Liver (tissue), 9 donors: Measurements from ENCODE around the gene COG2. TPM values are rescaled to one million over a fixed set of nuclear protein-coding genes. Genes with fewer than 3 reads are reported as not detected.

Source experiments
- DNase-seq: peaks from one replicate; pipeline ENCODE4 v3.0.0-alpha.2; 2017; ENCODE audit warnings: low spot score
- H3K27ac ChIP-seq, 2 donors: one replicate each; pipeline ENCODE4 v1.7.0; 2013; ENCODE audit warnings: inconsistent platforms in 2 of 2, low read length in 2 of 2, control low read depth in 1 of 2, low read depth in 1 of 2, mild to moderate bottlenecking in 1 of 2
- H3K27me3 ChIP-seq, 4 donors: one replicate each; pipeline versions ENCODE4 v1.6.1 to v1.7.0; 2013; ENCODE audit warnings: low read length in 3 of 4, inconsistent platforms in 1 of 4, mild to moderate bottlenecking in 1 of 4, moderate library complexity in 1 of 4; ENCODE audit not compliant: control insufficient read depth in 4 of 4, insufficient read depth in 4 of 4
- H3K36me3 ChIP-seq, 4 donors: one replicate each; pipeline versions ENCODE4 v1.6.1 to v1.7.0; 2013; ENCODE audit warnings: low read length in 3 of 4, mild to moderate bottlenecking in 3 of 4, low read depth in 1 of 4, moderate library complexity in 1 of 4; ENCODE audit not compliant: control insufficient read depth in 4 of 4, insufficient read depth in 3 of 4
- H3K4me1 ChIP-seq, 4 donors: one replicate each; pipeline versions ENCODE4 v1.6.1 to v1.7.0; 2013; ENCODE audit warnings: low read length in 3 of 4, mild to moderate bottlenecking in 3 of 4, moderate library complexity in 1 of 4; ENCODE audit not compliant: control insufficient read depth in 4 of 4, insufficient read depth in 4 of 4
- H3K4me3 ChIP-seq, 3 donors: one replicate each; pipeline versions ENCODE4 v1.6.1 to v1.7.0; 2013; ENCODE audit warnings: low read length in 3 of 3, control low read depth in 1 of 3, low read depth in 1 of 3, mild to moderate bottlenecking in 1 of 3
- H3K9ac ChIP-seq, 2 donors: one replicate each; pipeline ENCODE4 v1.7.0; 2013; ENCODE audit warnings: low read length in 2 of 2, mild to moderate bottlenecking in 2 of 2, moderate library complexity in 2 of 2, control low read depth in 1 of 2, low read depth in 1 of 2
- H3K9me3 ChIP-seq, 4 donors: one replicate each; pipeline versions ENCODE4 v1.6.1 to v1.7.0; 2013; ENCODE audit warnings: low read length in 3 of 4; ENCODE audit not compliant: control insufficient read depth in 4 of 4
- ATF3 ChIP-seq: IDR thresholded peaks from 2 replicates; pipeline ENCODE4 v1.6.1; 2016; ENCODE audit warnings: antibody characterized with exemption
- CTCF ChIP-seq: fragments of 150-350 bp; IDR thresholded peaks from 2 replicates; pipeline ENCODE4 v1.5.1; 2017; ENCODE audit warnings: improper control_type of control experiment, low read depth, low read length; ENCODE audit not compliant: missing input control
- EGR1 ChIP-seq, 2 donors: IDR thresholded peaks; 2 replicates each; pipeline ENCODE4 v1.6.1; 2016 to 2018; ENCODE audit warnings: antibody characterized with exemption in 2 of 2, low read depth in 2 of 2
- FOXA1 ChIP-seq: IDR thresholded peaks from 2 replicates; pipeline ENCODE4 v1.6.1; 2016; ENCODE audit warnings: antibody characterized with exemption
- FOXA2 ChIP-seq: IDR thresholded peaks from 2 replicates; pipeline ENCODE4 v1.6.1; 2016; ENCODE audit warnings: antibody characterized with exemption
- GABPA ChIP-seq, 2 donors: IDR thresholded peaks in 1 of 2; conservative IDR thresholded peaks in 1 of 2; 2 replicates each; pipeline ENCODE4 v1.6.1; 2016; ENCODE audit warnings: antibody characterized with exemption in 2 of 2, mild to moderate bottlenecking in 1 of 2, moderate library complexity in 1 of 2
- HNF4A ChIP-seq, 2 donors: conservative IDR thresholded peaks; 2 replicates each; pipeline ENCODE4 v1.6.1; 2016; ENCODE audit warnings: antibody characterized with exemption in 2 of 2, mild to moderate bottlenecking in 2 of 2
- HNF4G ChIP-seq: IDR thresholded peaks from 2 replicates; pipeline ENCODE4 v1.6.1; 2016; ENCODE audit warnings: antibody characterized with exemption
- JUND ChIP-seq, 2 donors: IDR thresholded peaks; 2 replicates each; pipeline ENCODE4 v1.6.1; 2016; ENCODE audit warnings: antibody characterized with exemption in 2 of 2
- MAX ChIP-seq: IDR thresholded peaks from 2 replicates; pipeline ENCODE4 v1.6.1; 2016; ENCODE audit warnings: antibody characterized with exemption
- NR2F2 ChIP-seq: IDR thresholded peaks from 2 replicates; pipeline ENCODE4 v1.6.1; 2016; ENCODE audit warnings: antibody characterized with exemption
- RAD21 ChIP-seq, 2 donors: IDR thresholded peaks; 2 replicates each; pipeline ENCODE4 v1.6.1; 2016; ENCODE audit warnings: antibody characterized with exemption in 2 of 2, mild to moderate bottlenecking in 2 of 2
- RXRA ChIP-seq, 2 donors: IDR thresholded peaks; 2 replicates each; pipeline ENCODE4 v1.6.1; 2017 to 2018; ENCODE audit warnings: antibody characterized with exemption in 2 of 2, mild to moderate bottlenecking in 1 of 2
- SP1 ChIP-seq: IDR thresholded peaks from 2 replicates; pipeline ENCODE4 v1.6.1; 2018; ENCODE audit warnings: antibody characterized with exemption, mild to moderate bottlenecking
- TAF1 ChIP-seq: conservative IDR thresholded peaks from 2 replicates; pipeline ENCODE4 v1.6.1; 2016; ENCODE audit warnings: antibody characterized with exemption, mild to moderate bottlenecking
- YY1 ChIP-seq: IDR thresholded peaks from 2 replicates; pipeline ENCODE4 v1.6.1; 2016; ENCODE audit warnings: antibody characterized with exemption, mild to moderate bottlenecking
- ZBTB33 ChIP-seq: IDR thresholded peaks from 2 replicates; pipeline ENCODE4 v1.6.1; 2016; ENCODE audit warnings: antibody characterized with exemption
- WGBS: extraction: QIAGEN DNeasy Blood & Tissue Kit; methylation state at CpG from one replicate; pipeline ENCODE4 v1.1.7; 2013; 5-methylcytosine and 5-hydroxymethylcytosine counted together
- polyA plus RNA-seq, 2 donors: library from polyadenylated mRNA; stranded (reverse) in 1 of 2; unstranded in 1 of 2; fragments of 200-250 nt in 1 of 2; fragments of >200 nt in 1 of 2; fragmentation: Nextera tagmentation in 1 of 2; extraction: Ambion mirVana in 1 of 2; gene quantifications; one replicate each; pipeline versions ENCODE4 v1.2.1 to v1.2.3, GENCODE V29; 2013 to 2015
- total RNA-seq, 2 donors: library from RNA; depleted of rRNA; stranded (reverse); fragments of >200 nt; gene quantifications; one replicate each; pipeline ENCODE4 v1.2.3, GENCODE V29; 2014
- donor health status: healthy.
- donor health status: healthy.
- donor health status: healthy.
- donor health status: healthy.
- donor health status: healthy.

COG2 gene
- total and polyA plus RNA-seq, 4 donors = 6.4 to 16.1 (median 14.3) TPM

- Histone ChIP-seq H3K27ac (no peak overlapping the region), H3K36me3 (no peaks in the 10 kb centered on the region), H3K4me1 (no peaks in the 10 kb centered on the region), H3K9me3 (no peaks in the 10 kb centered on the region), H3K9ac (no peak overlapping the region), H3K4me3 (no peak overlapping the region), H3K27me3 (peaks cover 0 to 2% (median 0%) of the 10 kb centered on the region in 4 donors)
- TF ChIP-seq HNF4G (no peak), GABPA (IDR thresholded peaks at IDR 0.05 in 1 of 2, conservative IDR thresholded peaks at IDR 0.05 in 1 of 2) (no peak), YY1 (no peak), MAX (no peak), NR2F2 (no peak), SP1 (no peak), RXRA (IDR thresholded peaks at IDR 0.05) (no peak), ZBTB33 (no peak), ATF3 (no peak), FOXA2 (no peak)
- DNase-seq = no peak
- WGBS = 81% methylated on average over 2 of the region's 2 CpGs
Measured at GRCh38 chr1:230595181-230595580, 47.1 kb upstream of the COG2 start.

GRCh38 chr1:230596306-230596705 is 46.0 kb upstream of the COG2 start:
- Histone ChIP-seq H3K9ac (no peak overlapping the region), H3K27ac (no peak overlapping the region), H3K4me3 (no peak overlapping the region), H3K9me3 (no peaks in the 10 kb centered on the region), H3K36me3 (no peaks in the 10 kb centered on the region), H3K4me1 (no peaks in the 10 kb centered on the region), H3K27me3 (peaks cover 0 to 2% (median 0%) of the 10 kb centered on the region in 4 donors)
- WGBS = 40% methylated on average over 2 of the region's 2 CpGs
- DNase-seq = no peak
- TF ChIP-seq ATF3 = no peak
- no peak for TF ChIP-seq SP1
- TF ChIP-seq RAD21 (IDR thresholded peaks at IDR 0.05) = no peak
- TF ChIP-seq HNF4A (conservative IDR thresholded peaks at IDR 0.05) = no peak
- TF ChIP-seq TAF1 = no peak
- TF ChIP-seq GABPA (IDR thresholded peaks at IDR 0.05 in 1 of 2, conservative IDR thresholded peaks at IDR 0.05 in 1 of 2) = no peak
- no peak for TF ChIP-seq EGR1 (IDR thresholded peaks at IDR 0.05; ENCODE audit: low read depth in 2 of 2)

- no peaks in the 10 kb centered on the region for H3K27me3 ChIP-seq
- DNase-seq = no peak
- no peaks in the 10 kb centered on the region for H3K9me3 ChIP-seq
- H3K4me1 ChIP-seq = no peaks in the 10 kb centered on the region
- no peaks in the 10 kb centered on the region for H3K36me3 ChIP-seq
- H3K4me3 ChIP-seq = no peak overlapping the region
- H3K9ac ChIP-seq = no peak overlapping the region
- H3K27ac ChIP-seq = no peak overlapping the region
- no peak for TF ChIP-seq FOXA2
- no peak for TF ChIP-seq TAF1
- no peak for TF ChIP-seq SP1
- no peak for TF ChIP-seq HNF4G
- TF ChIP-seq CTCF = no peak
- no peak for TF ChIP-seq GABPA (IDR thresholded peaks at IDR 0.05 in 1 of 2, conservative IDR thresholded peaks at IDR 0.05 in 1 of 2)
- TF ChIP-seq NR2F2 = no peak
- TF ChIP-seq JUND (IDR thresholded peaks at IDR 0.05) = no peak
- TF ChIP-seq ZBTB33 = no peak
- TF ChIP-seq YY1 = no peak
- no peak for TF ChIP-seq ATF3
- TF ChIP-seq FOXA1 = no peak
Measured at GRCh38 chr1:230598745-230599144, 43.5 kb upstream of the COG2 start.
